Measurements from ENCODE around the gene PTP4A2.

PTP4A2 gene

GRCh38 chr1:31981456-31981839 lies 43.3 kb upstream of the PTP4A2 start:
- Histone ChIP-seq H3K36me3 (ENCODE audit: control insufficient read depth, insufficient read depth, low read length) (no peaks in the 10 kb centered on the region), H3K4ac (ENCODE audit: low read depth, low read length) (no peak overlapping the region), H2BK15ac (replicated peaks; ENCODE audit: low read depth) (no peak overlapping the region), H3K9ac (ENCODE audit: low read length) (no peak overlapping the region), H3K79me2 (ENCODE audit: control insufficient read depth, insufficient read depth, low read length) (no peaks in the 10 kb centered on the region), H4K8ac (ENCODE audit: low read depth, low read length) (no peak overlapping the region), H3K23ac (ENCODE audit: low read length) (no peak overlapping the region), H2BK5ac (ENCODE audit: low read length) (no peak overlapping the region), H3K4me1 (ENCODE audit: control insufficient read depth, low read depth, low read length) (no peaks in the 10 kb centered on the region), H3K18ac (ENCODE audit: low read length) (no peak overlapping the region), H3K27me3 (ENCODE audit: insufficient read depth, low read length, poor library complexity) (no peaks in the 10 kb centered on the region), H3K27ac (ENCODE audit: low read depth, low read length) (no peak overlapping the region), H3K56ac (ENCODE audit: low read length) (no peak overlapping the region), H3K4me3 (ENCODE audit: low read length) (no peak overlapping the region), H2BK120ac (ENCODE audit: low read depth, low read length) (no peak overlapping the region), H4K5ac (ENCODE audit: low read length) (no peak overlapping the region), H2AK5ac (ENCODE audit: low read length) (no peak overlapping the region), H3K79me1 (ENCODE audit: low read length) (no peaks in the 10 kb centered on the region), H3K4me2 (ENCODE audit: low read length) (no peak overlapping the region)
- no CpG with 5 or more reads among the region's 2 CpGs for WGBS (ENCODE audit: extremely low coverage, insufficient coverage, low lambda C conversion rate)
- no peak for DNase-seq

GRCh38 chr1:31980835-31981455 lies 42.8 kb upstream of the PTP4A2 start:
- Histone ChIP-seq H3K23ac (ENCODE audit: low read length) (no peak overlapping the region), H3K9ac (ENCODE audit: low read length) (no peak overlapping the region), H3K4me1 (ENCODE audit: control insufficient read depth, low read depth, low read length) (no peaks in the 10 kb centered on the region), H3K4me3 (ENCODE audit: low read length) (no peak overlapping the region), H2BK15ac (replicated peaks; ENCODE audit: low read depth) (no peak overlapping the region), H3K18ac (ENCODE audit: low read length) (no peak overlapping the region), H4K8ac (ENCODE audit: low read depth, low read length) (no peak overlapping the region), H3K79me1 (ENCODE audit: low read length) (no peaks in the 10 kb centered on the region), H3K27me3 (ENCODE audit: insufficient read depth, low read length, poor library complexity) (no peaks in the 10 kb centered on the region), H2BK5ac (ENCODE audit: low read length) (no peak overlapping the region), H4K5ac (ENCODE audit: low read length) (no peak overlapping the region), H2AK5ac (ENCODE audit: low read length) (no peak overlapping the region), H3K27ac (ENCODE audit: low read depth, low read length) (no peak overlapping the region), H3K56ac (ENCODE audit: low read length) (no peak overlapping the region), H3K79me2 (ENCODE audit: control insufficient read depth, insufficient read depth, low read length) (no peaks in the 10 kb centered on the region), H2BK120ac (ENCODE audit: low read depth, low read length) (no peak overlapping the region), H3K36me3 (ENCODE audit: control insufficient read depth, insufficient read depth, low read length) (no peaks in the 10 kb centered on the region), H3K4me2 (ENCODE audit: low read length) (no peak overlapping the region), H3K4ac (ENCODE audit: low read depth, low read length) (no peak overlapping the region)
- no peak for DNase-seq
- no CpG with 5 or more reads among the region's 10 CpGs for WGBS (ENCODE audit: extremely low coverage, insufficient coverage, low lambda C conversion rate)

DNA sequence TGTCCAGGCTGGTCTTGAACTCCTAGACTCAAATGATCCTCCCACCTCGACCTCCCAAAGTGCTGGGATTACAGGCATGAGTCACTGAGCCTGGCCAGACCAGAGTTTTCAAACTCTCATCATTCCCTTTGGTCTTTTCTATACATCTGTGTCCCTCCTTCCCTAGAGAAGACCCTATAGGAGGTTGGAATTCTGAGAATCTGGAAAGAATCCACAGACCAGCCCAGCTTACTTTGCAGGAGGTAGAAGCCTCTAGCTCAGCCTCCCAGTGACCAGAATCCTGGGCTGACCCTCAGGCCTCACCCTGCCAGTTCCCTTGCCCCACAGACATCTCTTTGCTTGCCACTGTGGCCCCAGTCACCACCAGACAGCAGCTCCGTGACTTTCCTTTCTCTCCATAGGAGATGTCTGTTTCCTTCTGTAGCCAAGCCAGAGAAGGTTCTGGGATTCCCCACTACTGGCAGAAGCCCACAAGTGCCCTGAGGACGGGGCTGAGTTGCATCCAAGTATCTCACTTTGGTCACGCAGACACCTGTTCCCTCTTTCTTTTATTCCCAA lies 40.8 kb upstream of the PTP4A2 start:
- Histone ChIP-seq H3K4me1 (ENCODE audit: control insufficient read depth, low read depth, low read length) (no peaks in the 10 kb centered on the region), H3K18ac (ENCODE audit: low read length) (no peak overlapping the region), H2AK5ac (ENCODE audit: low read length) (no peak overlapping the region), H4K8ac (ENCODE audit: low read depth, low read length) (no peak overlapping the region), H3K27me3 (ENCODE audit: insufficient read depth, low read length, poor library complexity) (no peaks in the 10 kb centered on the region), H3K27ac (ENCODE audit: low read depth, low read length) (no peak overlapping the region), H3K9ac (ENCODE audit: low read length) (no peak overlapping the region), H4K5ac (ENCODE audit: low read length) (no peak overlapping the region), H3K23ac (ENCODE audit: low read length) (no peak overlapping the region), H3K36me3 (ENCODE audit: control insufficient read depth, insufficient read depth, low read length) (no peaks in the 10 kb centered on the region), H2BK15ac (replicated peaks; ENCODE audit: low read depth) (no peak overlapping the region), H3K4ac (ENCODE audit: low read depth, low read length) (no peak overlapping the region), H3K79me2 (ENCODE audit: control insufficient read depth, insufficient read depth, low read length) (no peaks in the 10 kb centered on the region), H2BK5ac (ENCODE audit: low read length) (no peak overlapping the region), H3K79me1 (ENCODE audit: low read length) (no peaks in the 10 kb centered on the region), H3K56ac (ENCODE audit: low read length) (no peak overlapping the region), H3K4me2 (ENCODE audit: low read length) (no peak overlapping the region), H3K4me3 (ENCODE audit: low read length) (no peak overlapping the region), H2BK120ac (ENCODE audit: low read depth, low read length) (no peak overlapping the region)
- DNase-seq, result peak; percentile 88
- WGBS (ENCODE audit: extremely low coverage, insufficient coverage, low lambda C conversion rate), result no CpG with 5 or more reads among the region's 4 CpGs

- Histone ChIP-seq H3K79me2 (ENCODE audit: control insufficient read depth, insufficient read depth, low read length) (no peaks in the 10 kb centered on the region), H2BK15ac (replicated peaks; ENCODE audit: low read depth) (no peak overlapping the region), H2BK5ac (ENCODE audit: low read length) (no peak overlapping the region), H4K5ac (ENCODE audit: low read length) (no peak overlapping the region), H3K23ac (ENCODE audit: low read length) (no peak overlapping the region), H2BK120ac (ENCODE audit: low read depth, low read length) (no peak overlapping the region), H3K4me2 (ENCODE audit: low read length) (no peak overlapping the region), H3K79me1 (ENCODE audit: low read length) (no peaks in the 10 kb centered on the region), H3K4me3 (ENCODE audit: low read length) (no peak overlapping the region), H2AK5ac (ENCODE audit: low read length) (no peak overlapping the region), H4K8ac (ENCODE audit: low read depth, low read length) (no peak overlapping the region), H3K56ac (ENCODE audit: low read length) (peak overlapping the region; percentile 68), H3K9ac (ENCODE audit: low read length) (no peak overlapping the region), H3K4me1 (ENCODE audit: control insufficient read depth, low read depth, low read length) (no peaks in the 10 kb centered on the region), H3K27me3 (ENCODE audit: insufficient read depth, low read length, poor library complexity) (no peaks in the 10 kb centered on the region), H3K27ac (ENCODE audit: low read depth, low read length) (no peak overlapping the region), H3K36me3 (ENCODE audit: control insufficient read depth, insufficient read depth, low read length) (no peaks in the 10 kb centered on the region), H3K18ac (ENCODE audit: low read length) (no peak overlapping the region), H3K4ac (ENCODE audit: low read depth, low read length) (no peak overlapping the region)
- peak; percentile 95 for DNase-seq
- WGBS (ENCODE audit: extremely low coverage, insufficient coverage, low lambda C conversion rate), result no CpG with 5 or more reads among the region's 6 CpGs
Observed at GRCh38 chr1:31977385-31978131, 39.4 kb upstream of the PTP4A2 start.

GRCh38 chr1:31976401-31976800 lies 38.2 kb upstream of the PTP4A2 start:
- no peaks in the 10 kb centered on the region for H3K79me2 ChIP-seq (ENCODE audit: control insufficient read depth, insufficient read depth, low read length)
- no peaks in the 10 kb centered on the region for H3K4me1 ChIP-seq (ENCODE audit: control insufficient read depth, low read depth, low read length)
- no peak overlapping the region for H2BK5ac ChIP-seq (ENCODE audit: low read length)
- H3K27me3 ChIP-seq (ENCODE audit: insufficient read depth, low read length, poor library complexity), result no peaks in the 10 kb centered on the region
- DNase-seq, result no peak
- H3K36me3 ChIP-seq (ENCODE audit: control insufficient read depth, insufficient read depth, low read length), result no peaks in the 10 kb centered on the region
- no peak overlapping the region for H4K5ac ChIP-seq (ENCODE audit: low read length)
- no peak overlapping the region for H2BK120ac ChIP-seq (ENCODE audit: low read depth, low read length)
- no peak overlapping the region for H2AK5ac ChIP-seq (ENCODE audit: low read length)
- H3K56ac ChIP-seq (ENCODE audit: low read length), result no peak overlapping the region
- no peak overlapping the region for H3K23ac ChIP-seq (ENCODE audit: low read length)
- H3K4ac ChIP-seq (ENCODE audit: low read depth, low read length), result no peak overlapping the region
- H2BK15ac ChIP-seq (replicated peaks; ENCODE audit: low read depth), result no peak overlapping the region
- H3K4me2 ChIP-seq (ENCODE audit: low read length), result no peak overlapping the region
- no peak overlapping the region for H3K27ac ChIP-seq (ENCODE audit: low read depth, low read length)
- no peak overlapping the region for H3K9ac ChIP-seq (ENCODE audit: low read length)
- H3K4me3 ChIP-seq (ENCODE audit: low read length), result no peak overlapping the region
- H4K8ac ChIP-seq (ENCODE audit: low read depth, low read length), result no peak overlapping the region
- no peak overlapping the region for H3K18ac ChIP-seq (ENCODE audit: low read length)
- no peaks in the 10 kb centered on the region for H3K79me1 ChIP-seq (ENCODE audit: low read length)
- no CpG with 5 or more reads among the region's 1 CpG for WGBS (ENCODE audit: extremely low coverage, insufficient coverage, low lambda C conversion rate)

Data from mesendoderm (in vitro differentiated cells).